Heart left ventricle (tissue), 16 donors: ENCODE data around the gene SLC16A11. TPM values are rescaled to one million over a fixed set of nuclear protein-coding genes. Genes with fewer than 3 reads are reported as not detected.

Source experiments
- ATAC-seq, 4 donors: fragments of 200-7000 bp; cut with Tn5 transposase; one replicate each; pipeline ENCODE4 v1.9.1; 2020 to 2022; ENCODE audit warnings: moderate library complexity in 4 of 4, mild to moderate bottlenecking in 3 of 4, moderate number of reproducible peaks in 1 of 4
- DNase-seq, 5 donors: peaks; one replicate each; pipeline ENCODE4 v3.0.0-alpha.2; 2020
- H3K27ac ChIP-seq, 12 donors: fragments of 200-600 bp; sonication (generic) in 4 of 12; one replicate each; pipeline versions ENCODE4 v1.5.0 to v1.8.0; 2016 to 2022; ENCODE audit warnings: mild to moderate bottlenecking in 2 of 12
- H3K27me3 ChIP-seq, 9 donors: fragments of 200-600 bp; sonication (generic) in 2 of 9; one replicate each; pipeline versions ENCODE4 v1.5.1 to v1.8.0; 2016 to 2022; ENCODE audit warnings: mild to moderate bottlenecking in 3 of 9
- H3K36me3 ChIP-seq, 9 donors: fragments of 200-600 bp; sonication (generic) in 2 of 9; one replicate each; pipeline versions ENCODE4 v1.5.0 to v1.8.0; 2018 to 2022; ENCODE audit warnings: mild to moderate bottlenecking in 2 of 9
- H3K4me1 ChIP-seq, 12 donors: fragments of 200-600 bp; sonication (generic) in 4 of 12; one replicate each; pipeline versions ENCODE4 v1.5.0 to v1.8.0; 2016 to 2022; ENCODE audit warnings: mild to moderate bottlenecking in 3 of 12
- H3K4me3 ChIP-seq, 12 donors: fragments of 200-600 bp; sonication (generic) in 4 of 12; one replicate each; pipeline versions ENCODE4 v1.5.0 to v1.8.0; 2017 to 2022; ENCODE audit warnings: mild to moderate bottlenecking in 9 of 12, moderate library complexity in 4 of 12
- H3K9me3 ChIP-seq, 12 donors: fragments of 200-600 bp; sonication (generic) in 4 of 12; one replicate each; pipeline versions ENCODE4 v1.5.0 to v1.8.0; 2016 to 2022; ENCODE audit warnings: mild to moderate bottlenecking in 1 of 12
- CTCF ChIP-seq, 12 donors: fragments of 200-600 bp; sonication (generic) in 4 of 12; IDR thresholded peaks; one replicate each; pipeline versions ENCODE4 v1.5.0 to v1.8.0; 2018 to 2022; ENCODE audit warnings: antibody characterized with exemption in 12 of 12, mild to moderate bottlenecking in 5 of 12
- POLR2A ChIP-seq, 2 donors: fragments of 450-650 bp; IDR thresholded peaks; one replicate each; pipeline ENCODE4 v1.6.1; 2017; ENCODE audit warnings: antibody characterized with exemption in 2 of 2, mild to moderate bottlenecking in 2 of 2, moderate library complexity in 2 of 2
- WGBS, 4 donors: extraction: QIAGEN DNeasy Blood & Tissue Kit in 2 of 4; methylation state at CpG; one replicate each; pipeline versions ENCODE4 v1.1.5 to v1.1.7; 2013 to 2018; 5-methylcytosine and 5-hydroxymethylcytosine counted together
- intact Hi-C, 10 donors: fragments of 100-400 bp; cut with DNase I; formaldehyde crosslinking; loops; one replicate each; pipeline versions ENCODE4 v1.11.1 to v1.14.2; 2022
- polyA plus RNA-seq, 2 donors: library from polyadenylated mRNA; stranded (reverse); fragments of 200-250 nt; gene quantifications; one replicate each; pipeline ENCODE4 v1.2.3, GENCODE V29; 2013
- total RNA-seq, 9 donors: library from RNA; depleted of rRNA in 2 of 9; stranded (reverse); fragments of >200 nt in 2 of 9; fragmentation: NEBNext Ultra II Directional in 3 of 9; extraction: Animal tissue kit (Norgen Biotek cat#: 25700) in 3 of 9; gene quantifications; one replicate each; pipeline versions ENCODE4 v1.1.0 to v1.2.4, GENCODE V29; 2016 to 2023
- donor health status: ischemic (EF 13 %, LVEDD 7.1; RV severe dilation, severe dysfunction).
- donor health status: healthy with polysubstance abuse.
- donor health status: DM: no; HTN: yes; CAD: no.
- donor health status: DM: no; HTN: no; CAD: no.
- donor health status: ischemic (EF 25% LVEDD 6.9; RV normal size, moderate dysfunction).
- donor health status: ischemic (EF 25% LVEDD 5.7; RV mildly dilated, moderate dysfunction).
- donor health status: healthy.
- donor health status: DM: yes; HTN: yes; CAD: no.
- donor health status: ischemic (EF 35%, LVEDD 5.7; RV mildly dilated, moderate dysfunction).
- donor health status: nonischemic (EF 11% LVEDD 7.7; RV severe dilation, severe dysfunction).
- donor health status: DM: yes; HTN: yes; CAD: no.
- donor health status: PGD.
- donor health status: ischemic (EF 29% LVEDD 5.4; RV normal size, mild dysfunction).
- donor health status: nonischemic (EF 23%, LVEDD 6.1; RV moderate dilation, normal function).

The SLC16A11 gene
- total and polyA plus RNA-seq, 11 donors = 0.19 to 1.4 (median 0.79) TPM; not detected in 1

- no peak for TF ChIP-seq POLR2A (IDR thresholded peaks at IDR 0.05)
- no peak for TF ChIP-seq CTCF (IDR thresholded peaks at IDR 0.05)
- intact Hi-C loops = no loop called here
- Histone ChIP-seq H3K9me3 (peaks cover 0 to 16% (median 7%) of the 10 kb centered on the region in 12 donors), H3K36me3 (no peaks in the 10 kb centered on the region), H3K4me3 (no peak overlapping the region), H3K27me3 (no peaks in the 10 kb centered on the region), H3K27ac (no peak overlapping the region), H3K4me1 (no peaks in the 10 kb centered on the region)
- ATAC-seq = no peak
- WGBS, 4 donors = 80 to 93% (median 87%) methylated on average over 2 of the region's 2 CpGs
- DNase-seq = no peak
Measured at GRCh38 chr17:7072406-7072805, 28.5 kb upstream of the SLC16A11 start.

- Histone ChIP-seq H3K27ac (no peak overlapping the region), H3K4me3 (no peak overlapping the region), H3K27me3 (no peaks in the 10 kb centered on the region), H3K4me1 (no peaks in the 10 kb centered on the region), H3K36me3 (no peaks in the 10 kb centered on the region), H3K9me3 (peaks cover 0 to 16% (median 7%) of the 10 kb centered on the region in 12 donors)
- 79 to 90% (median 80%) methylated on average over 3 of the region's 3 CpGs for WGBS, 4 donors
- intact Hi-C loops = no loop called here
- ATAC-seq (no peak), DNase-seq (no peak)
- TF ChIP-seq POLR2A (IDR thresholded peaks at IDR 0.05) (no peak), CTCF (IDR thresholded peaks at IDR 0.05) (no peak)
Measured at GRCh38 chr17:7070712-7071111, 26.8 kb upstream of the SLC16A11 start.

- ATAC-seq = no peak
- TF ChIP-seq CTCF (IDR thresholded peaks at IDR 0.05) (no peak), POLR2A (IDR thresholded peaks at IDR 0.05) (no peak)
- WGBS, 4 donors = 14 to 27% (median 19%) methylated on average over 1 of the region's 1 CpG
- Histone ChIP-seq H3K9me3 (peaks cover 0 to 16% (median 7%) of the 10 kb centered on the region in 12 donors), H3K27ac (no peak overlapping the region), H3K36me3 (no peaks in the 10 kb centered on the region), H3K4me1 (no peaks in the 10 kb centered on the region), H3K4me3 (no peak overlapping the region), H3K27me3 (no peaks in the 10 kb centered on the region)
- no peak for DNase-seq
- intact Hi-C loops = no loop called here
Measured at GRCh38 chr17:7068268-7068667, 24.4 kb upstream of the SLC16A11 start.

GRCh38 chr17:7067198-7067597, 23.3 kb upstream of the SLC16A11 start:
- peaks cover 0 to 16% (median 7%) of the 10 kb centered on the region in 12 donors for H3K9me3 ChIP-seq
- DNase-seq (no peak), ATAC-seq (no peak)
- H3K4me3 ChIP-seq = no peak overlapping the region
- 68 to 77% (median 73%) methylated on average over 1 of the region's 1 CpG for WGBS, 4 donors
- H3K4me1 ChIP-seq = no peaks in the 10 kb centered on the region
- peaks cover 0 to 6% (median 0%) of the 10 kb centered on the region in 9 donors for H3K27me3 ChIP-seq
- H3K36me3 ChIP-seq = no peaks in the 10 kb centered on the region
- TF ChIP-seq POLR2A (IDR thresholded peaks at IDR 0.05) (no peak), CTCF (IDR thresholded peaks at IDR 0.05) (no peak)
- intact Hi-C loops = no loop called here
- no peak overlapping the region for H3K27ac ChIP-seq
